Head of caudate nucleus (tissue), 42 donors: ENCODE results near the gene UQCC2.

ENCODE experiments used
- DNase-seq, 42 donors: peaks; one replicate each; pipeline versions ENCODE4 v3.0.0 to v3.0.0-alpha.2; 2020 to 2021; ENCODE audit warnings: mixed read lengths in 7 of 42
- intact Hi-C: fragments of 100-400 bp; cut with DNase I; formaldehyde crosslinking; loops from one replicate; pipeline ENCODE4 v1.15.0; 2022

UQCC2 gene

DNA sequence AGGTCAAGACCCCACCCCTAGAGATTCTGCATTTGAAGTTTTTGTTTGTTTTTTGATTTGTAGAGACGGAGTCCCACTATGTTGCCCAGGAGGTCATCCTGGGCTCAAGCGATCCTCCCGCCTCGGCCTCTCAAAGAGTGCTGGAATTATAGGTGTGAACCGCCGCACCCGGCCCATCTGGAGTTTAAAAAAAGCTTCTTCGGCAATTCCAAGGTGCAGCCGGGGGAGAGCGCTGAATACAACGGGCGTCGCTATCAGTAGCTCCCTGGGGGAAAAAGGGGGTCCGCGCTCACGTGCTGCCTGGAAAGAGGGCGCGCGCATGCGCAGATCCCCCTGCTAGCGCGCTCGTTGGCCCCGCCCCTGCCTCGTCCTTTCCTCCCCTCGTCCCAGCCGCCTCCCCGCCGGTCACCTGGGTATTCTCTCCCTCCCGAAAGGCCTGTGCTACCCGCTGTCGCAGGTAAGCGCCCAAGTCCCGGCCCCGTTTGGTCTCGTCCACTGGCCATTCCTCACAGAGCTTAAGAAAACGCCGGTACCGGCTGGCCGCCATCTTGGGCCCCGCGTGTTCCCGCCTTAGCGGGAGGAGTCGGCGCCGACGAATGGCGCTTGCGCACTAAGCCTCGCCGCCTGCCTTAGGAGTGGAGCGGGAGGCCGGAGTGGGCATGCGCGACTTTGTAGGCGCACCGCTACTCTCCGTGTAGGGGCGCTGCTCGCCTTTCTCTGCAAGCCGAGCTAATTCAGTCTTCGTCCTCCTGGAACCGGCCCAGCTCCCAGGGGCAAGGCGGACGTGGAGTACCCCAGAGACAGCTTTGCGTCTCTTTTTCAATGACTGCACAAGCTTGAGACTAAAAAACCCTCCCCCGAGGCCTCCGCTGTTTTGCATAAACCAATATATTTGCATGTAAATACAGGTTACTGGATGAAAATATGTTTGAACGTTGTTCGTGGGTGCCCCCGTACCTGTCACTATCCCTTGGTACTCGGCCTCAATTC, at the start of gene UQCC2:
TSS of gene UQCC2 (minus strand) at position 561 of the 990 bp plus-strand sequence. CDS start at position 547, 14 bp downstream.
- intact Hi-C loops: loop anchor here (10.0 kb wide), 1 partner anchor 53 kb away; no protein-coding TSS in a partner anchor
- DNase-seq: peak; percentile 90 to 99 (median 97)

DNA sequence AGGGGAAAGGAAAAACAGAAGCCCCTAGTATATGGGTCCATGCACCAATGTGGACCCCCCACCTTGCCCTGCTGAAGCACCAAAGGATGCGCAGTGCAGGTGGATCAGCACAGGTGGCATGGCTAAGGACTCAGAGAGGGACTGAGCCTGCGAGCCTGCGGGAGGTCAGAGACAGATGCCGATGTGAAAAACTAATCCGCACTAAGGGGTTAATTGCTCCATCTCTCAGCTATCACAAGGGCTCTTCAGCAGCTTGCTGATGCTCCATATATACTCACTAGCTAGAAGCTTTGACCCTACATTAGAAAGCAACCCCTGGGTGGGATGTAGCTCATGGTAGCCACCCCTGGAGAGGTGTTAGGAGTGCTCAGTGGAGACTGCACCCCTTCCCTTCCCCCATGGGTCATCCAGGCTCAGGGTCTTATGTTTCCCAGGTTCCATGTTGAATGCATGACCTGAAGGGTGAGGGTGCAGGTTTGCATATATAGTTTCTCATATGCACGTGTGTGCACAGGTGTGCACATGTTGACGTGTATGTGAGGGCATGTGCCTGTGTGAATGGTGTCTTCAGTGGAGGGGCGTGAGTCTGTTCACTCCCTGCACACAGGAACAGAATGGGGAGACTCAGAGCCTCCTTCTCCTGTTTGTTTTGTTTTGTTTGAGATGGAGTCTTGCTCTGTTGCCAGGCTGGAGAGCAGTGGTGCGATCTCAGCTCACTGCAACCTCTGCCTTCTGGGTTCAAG, 48.6 kb upstream of the UQCC2 start:
- intact Hi-C loops: loop anchor here (10.0 kb wide), 2 partner anchors 45 to 265 kb away; partner anchors contain the start of gene UQCC2
- DNase-seq: no peak

DNA sequence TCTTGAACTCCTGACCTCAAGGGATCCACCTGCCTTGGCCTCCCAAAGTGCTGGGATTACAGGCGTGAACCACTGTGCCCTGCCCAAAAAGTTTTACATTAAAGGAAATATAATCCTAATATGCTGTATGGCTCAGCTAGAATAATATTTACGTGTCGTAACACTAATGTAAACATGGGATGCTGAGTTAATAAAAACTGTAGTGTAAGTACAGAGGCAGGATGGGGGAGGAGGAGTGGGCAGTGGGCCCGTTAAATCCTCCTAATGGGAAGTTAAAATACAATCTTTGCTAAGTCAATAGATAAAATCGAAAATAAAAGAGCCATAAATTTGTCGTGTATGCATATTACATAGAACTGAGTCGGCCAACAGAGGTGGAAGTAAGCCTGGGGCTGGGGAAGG, 47.3 kb upstream of the UQCC2 start:
- intact Hi-C loops: no loop called here
- DNase-seq: no peak

DNA sequence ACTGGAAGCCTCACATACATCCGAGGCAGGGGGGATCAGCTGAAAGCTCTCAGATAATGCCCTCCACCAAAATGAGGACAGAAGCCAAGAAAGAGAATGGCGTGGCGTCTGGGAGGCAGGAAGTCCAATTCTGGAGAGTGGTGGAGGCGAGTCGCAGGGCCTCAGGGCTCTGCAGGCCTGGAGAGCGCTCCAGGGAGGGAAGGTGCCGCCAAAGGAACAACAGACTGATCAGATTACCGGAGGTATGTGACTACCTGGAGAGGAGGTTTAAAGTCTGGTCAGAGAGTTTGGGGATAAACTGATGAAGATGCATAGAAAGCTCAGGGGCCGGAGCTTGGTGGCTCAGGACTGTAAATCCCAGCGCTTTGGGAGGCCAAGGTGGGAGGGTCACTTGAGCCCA, 46.4 kb upstream of the UQCC2 start:
- DNase-seq: no peak
- intact Hi-C loops: no loop called here

DNA sequence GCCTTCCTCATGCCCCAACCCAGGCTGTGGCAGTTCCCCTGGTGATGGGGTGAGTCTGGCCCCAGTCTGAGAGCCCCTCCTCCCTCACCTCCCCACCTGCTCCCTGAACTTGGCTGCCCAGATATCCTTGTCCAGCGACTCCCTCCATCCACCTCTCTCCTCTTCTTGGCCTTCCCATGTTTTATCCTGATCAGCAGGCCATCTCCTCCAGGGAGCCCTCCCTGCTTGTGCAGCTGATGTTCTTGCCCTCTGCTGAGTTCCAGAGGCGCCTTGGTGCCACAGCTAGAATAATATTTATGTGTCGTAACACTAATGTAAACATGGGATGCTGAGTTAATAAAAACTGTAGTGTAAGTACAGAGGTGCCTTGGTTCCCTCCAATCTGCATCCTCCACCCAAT, 45.6 kb upstream of the UQCC2 start:
- intact Hi-C loops: no loop called here
- no peak for DNase-seq

DNA sequence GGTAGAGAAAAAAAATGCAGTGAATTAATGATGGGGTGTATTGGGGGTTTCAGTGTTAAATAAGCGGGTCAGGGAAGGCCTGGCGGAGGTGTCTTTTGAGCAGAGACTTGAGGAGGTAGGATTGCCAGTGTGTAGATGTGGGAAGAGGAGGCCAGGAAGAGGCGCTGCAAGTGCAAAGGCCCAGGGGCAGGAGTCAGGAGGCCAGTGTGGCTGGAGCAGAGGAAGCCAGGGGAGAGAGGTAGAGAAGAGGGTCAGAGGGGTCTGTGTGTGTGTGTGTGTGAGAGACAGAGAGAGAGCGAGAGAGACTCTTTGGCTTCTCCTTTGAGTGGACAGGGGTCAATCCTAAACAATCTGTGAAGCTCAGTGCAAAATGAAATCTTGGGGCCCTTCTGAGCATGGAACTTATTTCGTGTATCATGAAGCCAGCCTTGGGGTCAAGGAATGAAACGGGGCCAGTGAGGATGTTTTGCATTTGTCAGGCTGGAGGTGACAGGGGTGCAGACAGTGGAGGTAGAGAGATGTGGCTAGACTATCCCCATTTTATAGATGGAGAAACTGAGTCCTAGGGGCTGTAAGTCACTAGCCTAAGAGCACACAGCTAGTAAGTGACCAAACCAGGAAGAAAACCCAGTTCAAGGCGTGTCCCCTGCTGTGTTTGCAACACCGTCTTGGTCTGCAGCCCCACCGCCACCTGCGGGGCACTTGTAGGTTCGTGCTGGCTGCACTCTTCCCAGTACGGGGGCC, 44.9 kb upstream of the UQCC2 start:
- intact Hi-C loops: no loop called here
- no peak for DNase-seq

DNA sequence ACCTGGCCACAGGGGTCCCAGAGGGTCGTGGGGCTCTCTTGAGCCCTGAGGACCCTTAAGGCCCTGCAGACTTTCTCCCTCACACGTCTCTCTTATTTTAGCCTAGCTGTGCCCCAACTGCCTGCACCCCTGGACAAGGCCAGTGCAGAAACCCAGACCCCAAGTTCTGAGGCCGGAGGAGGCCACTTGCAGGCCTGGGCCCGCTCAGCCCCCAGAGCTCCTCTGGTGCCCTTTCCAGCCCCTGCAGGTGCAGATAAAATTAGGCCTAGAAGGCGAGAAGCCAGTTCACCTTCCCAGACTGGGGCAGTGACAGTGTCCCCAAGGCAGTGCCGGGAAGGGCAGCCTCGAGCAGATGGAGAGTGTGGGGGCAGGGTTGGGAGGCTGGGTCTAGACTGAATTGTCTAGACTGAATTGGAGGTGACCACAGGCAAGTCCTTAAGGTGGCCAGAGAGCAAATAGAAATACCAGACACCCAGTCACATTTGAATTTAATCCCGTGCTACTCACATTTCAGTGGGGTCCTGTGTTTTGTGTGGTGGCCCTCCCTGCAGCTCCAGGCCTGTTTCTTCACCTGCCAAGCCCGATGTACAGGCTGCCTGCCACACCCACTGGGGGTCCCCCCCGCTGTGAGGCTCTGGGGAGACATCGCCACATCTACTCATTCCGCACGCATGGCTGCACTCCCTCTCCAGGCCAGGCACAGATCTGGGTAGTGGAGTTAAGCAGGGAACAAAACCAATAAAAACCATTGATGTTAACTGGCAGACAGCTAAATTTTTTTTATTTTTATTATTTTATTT, 43.8 kb upstream of the UQCC2 start:
- DNase-seq: no peak
- intact Hi-C loops: no loop called here

DNA sequence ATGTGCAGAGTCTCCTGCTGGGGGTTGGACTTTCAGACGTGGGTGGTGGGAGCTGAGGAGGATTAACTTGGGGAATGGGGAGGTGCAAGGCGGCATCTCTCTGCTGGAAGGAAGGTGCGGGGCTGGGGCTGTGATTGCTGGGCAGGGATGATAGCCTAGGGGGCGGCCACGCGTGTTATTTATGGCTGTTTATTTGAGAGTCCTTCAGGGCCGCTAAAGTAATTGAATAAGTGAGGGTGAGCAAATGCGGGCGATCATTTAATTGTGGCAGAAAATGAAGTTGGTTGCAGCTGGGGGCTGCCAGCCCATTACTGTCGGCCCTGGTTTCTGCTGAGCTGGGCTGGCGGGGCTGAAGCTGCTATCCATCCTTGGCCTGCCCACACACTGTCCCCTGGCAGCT, 42.7 kb upstream of the UQCC2 start:
- no peak for DNase-seq
- intact Hi-C loops: no loop called here

DNA sequence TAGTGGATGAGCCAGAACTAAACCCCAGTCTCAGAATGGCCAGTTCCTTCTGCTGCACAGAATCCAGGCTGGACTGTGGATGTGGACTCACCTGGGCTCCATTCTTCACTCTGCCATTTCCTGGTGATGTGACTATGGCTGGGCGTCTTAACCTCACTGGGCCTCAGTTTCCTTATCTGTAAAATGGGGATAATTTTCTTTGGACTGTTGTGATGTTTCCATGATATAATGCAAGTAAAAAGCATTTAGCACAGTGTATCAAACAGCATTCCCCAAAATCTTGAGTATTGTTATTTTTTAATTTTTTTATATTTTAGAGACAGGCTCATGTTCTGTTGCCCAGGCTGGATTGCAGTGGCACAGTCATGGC, 41.1 kb upstream of the UQCC2 start:
- DNase-seq: no peak
- intact Hi-C loops: no loop called here

DNA sequence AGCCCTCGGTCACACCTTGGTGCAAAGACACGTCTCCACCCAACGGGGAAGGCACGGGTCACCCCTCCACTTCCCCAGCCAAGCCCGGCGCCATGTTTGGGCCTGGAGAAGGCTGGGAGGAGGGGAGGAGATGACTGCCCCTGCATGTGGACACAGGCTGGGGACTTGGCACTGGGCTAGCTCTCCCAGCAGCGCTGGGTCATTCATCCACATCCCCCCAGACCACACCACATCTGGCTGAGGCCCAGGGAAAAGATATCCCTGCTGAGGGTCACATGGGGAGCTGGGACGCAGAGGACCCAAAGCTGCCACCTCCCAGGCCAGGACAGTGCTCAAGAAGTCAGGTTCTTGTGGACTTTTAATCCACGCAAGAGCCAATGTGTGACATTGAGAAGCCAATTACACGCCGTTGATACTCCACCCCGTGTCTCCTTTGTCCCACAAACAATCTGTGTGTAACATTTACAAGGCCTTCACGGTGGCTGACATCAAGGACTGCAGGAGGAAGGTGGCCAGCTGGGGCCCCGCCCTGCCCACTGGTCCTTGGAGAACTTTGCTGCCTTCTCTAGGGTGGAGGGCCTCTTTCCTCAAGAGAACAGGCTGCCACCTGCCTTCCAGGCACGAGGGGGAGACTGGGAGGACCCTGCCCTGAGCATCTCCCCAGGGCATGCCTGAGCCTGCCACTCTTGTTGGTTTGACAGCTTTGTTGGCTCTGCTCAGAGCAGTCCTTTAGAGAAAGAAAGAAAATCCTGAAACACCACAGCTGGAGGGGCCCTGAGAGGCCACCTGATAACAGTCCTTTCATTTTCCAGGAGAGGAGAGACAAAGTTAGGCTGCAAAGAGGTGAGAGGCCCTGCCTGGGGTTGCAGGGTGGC, 40.5 kb upstream of the UQCC2 start:
- intact Hi-C loops: no loop called here
- DNase-seq: no peak

DNA sequence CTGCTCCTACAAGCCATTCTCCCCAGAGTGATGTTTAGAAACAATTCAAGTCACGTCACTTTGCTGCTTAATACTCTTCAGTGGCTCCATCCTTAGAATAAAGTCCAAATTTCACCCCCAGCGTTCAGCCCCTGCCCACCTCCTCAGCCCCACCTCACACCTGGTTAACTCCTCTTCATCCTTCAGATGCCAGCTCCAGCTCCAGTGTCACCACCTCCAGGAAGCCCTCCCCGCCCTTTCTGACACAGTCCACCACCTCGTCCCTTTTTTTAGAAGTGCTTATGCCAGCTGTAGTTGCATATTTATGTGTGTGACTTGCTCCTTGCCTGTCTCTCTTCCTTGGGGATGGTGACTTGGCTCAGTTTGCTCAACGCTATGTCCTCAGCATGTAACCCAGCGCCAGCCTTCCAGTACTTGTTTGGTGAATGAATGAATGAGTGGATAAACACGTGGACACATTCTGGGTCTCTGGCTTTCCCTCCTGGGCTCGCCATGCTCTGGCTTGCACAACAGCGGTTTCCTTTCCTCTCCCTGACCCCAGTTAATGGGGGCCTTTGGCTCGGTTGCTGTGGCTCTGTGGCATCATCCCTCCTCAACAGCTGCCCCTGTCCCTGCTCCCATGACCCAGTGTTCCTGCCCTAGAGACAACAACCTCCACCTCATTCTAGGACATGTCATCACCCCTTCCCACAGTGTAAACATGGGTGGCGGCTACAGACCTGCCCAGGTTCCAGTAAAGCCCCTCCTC, 38.9 kb upstream of the UQCC2 start:
- no peak for DNase-seq
- intact Hi-C loops: no loop called here

DNA sequence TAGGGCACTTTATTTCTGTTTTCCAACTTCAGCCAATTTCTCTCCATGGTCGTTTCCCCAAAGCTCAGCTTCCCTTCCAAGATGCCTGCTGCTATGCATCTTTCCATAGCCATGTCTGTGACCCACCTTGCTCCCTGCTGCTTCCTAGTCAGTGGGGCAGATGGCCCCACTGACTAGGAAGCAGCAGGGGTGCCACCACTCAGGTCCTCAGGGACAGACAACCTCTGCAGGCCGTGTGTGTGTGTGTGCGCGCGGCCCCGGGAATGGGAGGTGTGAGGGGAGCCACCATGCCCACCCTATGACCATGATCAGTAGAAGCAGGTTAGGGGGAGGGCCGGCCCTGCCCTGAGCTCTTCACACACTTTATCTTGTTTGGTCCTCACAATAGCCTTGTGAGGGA, 37.9 kb upstream of the UQCC2 start:
- DNase-seq: no peak
- intact Hi-C loops: no loop called here

DNA sequence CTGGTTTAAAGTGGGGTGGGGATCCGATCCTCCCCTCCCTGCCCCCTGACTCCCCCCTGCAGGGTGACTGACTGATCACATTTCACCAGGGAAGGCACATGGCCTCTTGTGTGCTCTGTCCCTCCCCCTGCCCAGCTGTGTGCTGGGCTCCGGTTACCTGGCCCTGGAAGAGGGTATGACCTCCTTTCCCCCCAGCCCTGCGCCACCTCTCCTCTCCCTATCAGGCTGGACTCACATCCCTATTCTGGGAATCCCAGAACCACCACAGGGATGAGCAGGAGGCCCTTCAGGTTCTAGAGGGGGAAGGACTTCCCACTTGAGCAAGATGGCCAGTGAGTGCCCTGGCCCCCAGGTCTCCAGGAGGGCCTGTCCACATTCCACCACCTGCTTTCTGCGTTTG, 37.3 kb upstream of the UQCC2 start:
- intact Hi-C loops: no loop called here
- DNase-seq: no peak

DNA sequence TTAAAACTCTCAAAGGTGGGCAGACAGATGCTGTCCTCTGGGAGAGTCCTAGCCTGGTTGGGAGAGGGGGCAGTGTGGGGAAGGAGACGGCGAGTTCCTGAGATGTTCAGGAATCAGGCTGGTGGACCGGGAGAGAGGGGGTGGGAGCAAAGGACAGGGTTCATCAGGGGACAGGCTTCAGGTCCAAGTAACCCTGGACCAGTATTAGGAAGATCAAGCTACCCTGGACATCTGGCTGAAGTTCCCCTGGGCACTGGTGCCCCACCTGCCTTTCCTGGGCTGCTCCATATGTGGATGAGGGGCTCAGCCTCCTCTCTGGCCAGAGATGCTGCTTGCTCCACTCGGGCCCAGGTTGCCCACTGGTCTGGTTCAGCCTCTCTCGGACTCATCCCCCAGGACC, 36.3 kb upstream of the UQCC2 start:
- no peak for DNase-seq
- intact Hi-C loops: no loop called here

DNA sequence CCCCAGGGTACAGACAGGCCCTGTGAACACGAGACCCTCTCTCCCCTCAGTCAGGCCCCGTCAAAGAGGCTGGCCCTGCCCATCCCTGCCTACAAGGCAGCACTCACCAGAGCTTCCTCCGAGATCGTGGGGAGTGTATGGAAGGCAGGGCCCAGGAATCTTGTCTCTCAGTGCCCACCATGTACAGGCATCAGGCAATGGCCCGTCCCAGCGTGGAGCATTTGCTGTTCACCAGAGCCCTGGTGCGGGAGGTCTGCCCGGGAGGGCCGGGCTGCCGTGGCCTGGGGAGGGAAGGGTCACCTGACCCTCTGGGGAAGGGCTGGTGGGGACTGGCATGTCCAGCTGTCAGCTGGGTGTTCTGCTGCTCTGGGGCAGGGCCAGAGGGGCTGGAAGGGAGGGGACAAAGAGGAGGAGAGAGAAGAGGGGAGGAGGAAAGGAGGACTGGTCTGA, 35.2 kb upstream of the UQCC2 start, which contains the start of gene IP6K3:
TSS of gene IP6K3 (minus strand) at position 255 of the 450 bp plus-strand sequence. CDS start 11,429 bp downstream, outside the sequence.
- intact Hi-C loops: no loop called here
- DNase-seq: peak; percentile 74 to 98 (median 90)

DNA sequence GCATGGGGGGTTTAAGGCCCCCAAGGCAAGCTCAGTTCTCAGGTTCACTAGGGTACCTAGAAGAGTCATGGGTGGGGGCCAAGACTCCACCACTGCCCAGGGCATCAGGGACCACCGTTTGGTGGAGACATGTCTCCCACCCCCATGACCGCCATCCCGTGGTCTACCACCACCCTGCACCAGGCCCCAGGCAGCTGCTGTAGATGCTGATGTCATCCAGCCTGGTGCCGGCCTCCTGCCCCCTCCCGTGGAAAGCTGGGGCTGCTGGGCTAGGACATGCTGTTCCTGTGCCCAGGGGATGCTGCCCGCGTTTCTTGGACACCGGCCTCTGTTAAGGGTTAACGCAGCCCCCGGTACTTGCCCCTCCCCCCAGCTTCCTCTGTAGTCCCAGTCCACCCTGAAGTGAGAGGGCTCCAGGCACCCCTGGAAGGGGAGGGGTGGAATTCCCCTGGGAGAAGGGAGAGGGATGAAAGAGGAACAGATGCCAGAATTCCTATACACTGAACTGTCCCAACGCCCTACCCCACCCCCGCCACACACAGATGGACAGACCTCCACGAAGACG, 34.6 kb upstream of the UQCC2 start:
- intact Hi-C loops: no loop called here
- DNase-seq: peak; percentile 63 to 93 (median 83)
